DLD1 (cell line): ENCODE measurements around the gene DACT2.

Experiments used
- in situ Hi-C: cut with HindIII; loops from 2 replicates; pipeline ENCODE4 v1.10.0; 2017; ENCODE audit warnings: low sequenced_read_pairs

DACT2 gene

DNA sequence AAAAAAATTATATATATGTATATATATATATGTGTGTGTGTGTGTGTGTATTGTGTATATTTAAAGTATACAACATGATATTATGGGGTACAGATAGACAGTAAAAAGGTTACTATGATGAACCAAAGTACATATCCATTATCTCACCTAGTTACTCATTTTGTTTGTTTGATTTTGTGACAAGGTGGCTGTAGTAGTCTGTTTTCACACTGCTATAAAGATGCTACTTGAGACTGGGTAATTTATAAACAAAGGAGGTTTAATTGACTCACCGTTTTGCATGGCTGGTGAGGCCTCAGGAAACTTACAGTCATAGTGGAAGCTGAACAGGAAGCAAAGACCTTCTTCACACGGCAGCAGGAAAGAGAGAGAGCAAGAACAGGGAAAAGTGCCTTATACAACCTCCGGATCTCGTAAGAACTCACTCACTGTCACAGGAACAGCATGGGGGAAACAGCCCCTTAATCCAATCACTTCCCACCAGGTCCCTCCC, 30.2 kb upstream of the DACT2 start:
- in situ Hi-C loops, result no loop called here

DNA sequence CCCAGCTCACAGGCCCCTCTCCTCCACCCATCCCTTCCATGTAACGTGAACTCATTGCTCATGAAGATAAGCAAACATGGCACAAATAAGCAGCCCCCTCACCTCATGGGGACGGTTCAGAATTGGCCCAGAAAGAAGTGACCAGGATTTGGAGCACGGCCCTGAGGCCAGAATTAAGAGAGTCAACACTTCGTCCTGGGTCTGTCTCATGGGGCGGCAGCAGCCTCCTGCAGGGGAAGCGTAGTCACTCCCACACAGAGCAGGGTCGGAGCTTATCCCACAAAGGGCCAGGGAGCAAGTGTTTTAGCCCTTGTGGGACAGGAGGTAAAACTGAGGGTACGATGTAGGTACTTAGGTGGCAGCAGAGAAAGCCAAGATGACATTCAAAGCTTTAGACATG, 28.6 kb upstream of the DACT2 start:
- in situ Hi-C loops, result no loop called here

GRCh38 chr6:168347615-168348014, 28.0 kb upstream of the DACT2 start:
- in situ Hi-C loops, result no loop called here

- in situ Hi-C loops, result no loop called here
Measured at GRCh38 chr6:168347053-168347452, 27.5 kb upstream of the DACT2 start.

GRCh38 chr6:168345896-168346754, 26.5 kb upstream of the DACT2 start:
- in situ Hi-C loops, result no loop called here

GRCh38 chr6:168345266-168345665, 25.7 kb upstream of the DACT2 start:
- in situ Hi-C loops, result no loop called here

GRCh38 chr6:168344338-168344737, 24.8 kb upstream of the DACT2 start:
- in situ Hi-C loops, result no loop called here

GRCh38 chr6:168343239-168344150, 23.9 kb upstream of the DACT2 start:
- in situ Hi-C loops, result no loop called here

GRCh38 chr6:168342636-168343035, 23.1 kb upstream of the DACT2 start:
- in situ Hi-C loops, result no loop called here

DNA sequence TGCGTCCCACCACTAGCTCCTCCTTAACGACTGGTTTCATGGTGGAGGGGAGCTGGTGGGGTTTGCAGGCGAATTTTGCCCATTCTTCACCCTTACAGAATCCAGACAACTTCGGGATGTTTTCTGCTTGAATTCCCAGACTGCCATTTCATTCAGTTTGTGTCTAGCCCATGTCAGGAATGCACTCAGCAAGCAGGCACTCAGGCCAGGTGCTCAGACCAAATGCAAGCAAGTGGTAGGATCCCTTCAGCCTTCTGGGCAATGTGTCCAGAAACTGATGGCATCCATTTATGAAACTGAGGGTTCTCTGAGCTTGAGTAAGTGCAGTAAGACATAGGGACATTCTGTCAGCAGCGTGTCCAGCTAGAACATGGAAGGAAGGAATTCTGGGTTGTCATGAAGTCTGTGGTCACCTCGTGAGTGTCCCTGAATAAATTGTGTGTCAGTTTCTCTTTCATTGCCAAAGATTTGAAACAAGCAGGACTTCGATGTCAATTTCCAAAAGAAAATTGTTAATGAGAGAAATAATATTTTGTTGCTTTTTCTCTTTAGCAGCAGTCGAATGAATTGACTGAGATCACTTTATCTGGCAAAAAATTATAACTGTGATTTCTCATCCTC, 21.8 kb upstream of the DACT2 start:
- in situ Hi-C loops, result no loop called here

- in situ Hi-C loops, result no loop called here
Measured at GRCh38 chr6:168340819-168341218, 21.2 kb upstream of the DACT2 start.

DNA sequence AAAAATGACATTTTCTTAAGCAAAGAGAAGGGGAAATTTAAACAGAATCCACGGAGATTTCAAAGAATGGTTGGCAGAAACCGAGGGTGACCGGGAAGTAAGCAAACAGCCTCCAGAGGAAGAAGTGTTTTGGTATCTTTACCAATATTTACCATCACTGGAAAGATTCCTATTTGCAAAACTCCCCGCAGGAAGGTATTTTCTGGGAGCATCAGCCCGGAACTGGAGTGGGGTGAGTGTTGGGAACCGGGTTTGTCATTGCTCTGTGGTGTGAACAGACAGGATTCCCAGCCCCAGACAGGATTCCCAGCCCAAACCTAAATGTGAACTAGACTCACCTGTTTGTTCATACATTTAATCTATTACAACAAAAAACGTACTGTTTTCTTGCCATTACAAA, 19.2 kb upstream of the DACT2 start:
- in situ Hi-C loops, result no loop called here

DNA sequence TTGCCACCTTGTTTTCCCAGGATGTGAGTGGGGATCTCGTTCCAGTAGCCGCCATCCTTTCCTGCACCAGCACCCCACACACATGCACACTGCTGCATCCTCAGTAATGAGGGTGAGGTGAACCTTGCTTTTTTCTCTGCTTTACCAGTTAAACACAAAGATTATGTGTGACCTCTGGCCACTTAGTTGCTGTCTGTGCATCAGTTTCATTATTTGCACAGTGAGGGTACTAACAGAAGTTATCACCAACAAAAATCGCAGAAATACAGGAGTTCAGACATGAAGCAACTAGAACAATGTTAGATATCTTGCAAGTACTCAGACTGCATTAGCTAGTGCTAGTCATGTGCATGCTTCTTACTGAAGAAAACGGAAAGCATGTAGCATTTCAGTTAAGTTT, 17.4 kb upstream of the DACT2 start:
- in situ Hi-C loops, result no loop called here

DNA sequence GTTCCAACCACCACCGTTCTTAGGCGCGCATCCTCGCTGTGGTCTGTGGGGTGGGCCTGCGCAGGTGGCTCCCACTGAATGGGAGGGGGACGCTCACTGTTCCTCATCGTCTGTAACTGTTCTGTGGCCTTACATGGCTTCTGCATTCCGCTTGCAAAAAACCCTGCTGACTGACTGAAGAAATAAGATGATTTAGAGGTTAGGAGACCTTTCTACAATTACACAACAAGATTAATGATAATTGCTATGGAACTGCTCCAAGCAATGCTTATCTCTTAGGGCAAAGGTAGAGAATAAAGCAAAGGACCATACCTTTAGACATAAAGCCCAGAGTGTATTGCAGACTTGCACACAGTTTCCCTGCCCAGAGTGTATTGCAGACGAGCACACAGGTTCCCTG, 14.4 kb upstream of the DACT2 start:
- in situ Hi-C loops, result no loop called here

DNA sequence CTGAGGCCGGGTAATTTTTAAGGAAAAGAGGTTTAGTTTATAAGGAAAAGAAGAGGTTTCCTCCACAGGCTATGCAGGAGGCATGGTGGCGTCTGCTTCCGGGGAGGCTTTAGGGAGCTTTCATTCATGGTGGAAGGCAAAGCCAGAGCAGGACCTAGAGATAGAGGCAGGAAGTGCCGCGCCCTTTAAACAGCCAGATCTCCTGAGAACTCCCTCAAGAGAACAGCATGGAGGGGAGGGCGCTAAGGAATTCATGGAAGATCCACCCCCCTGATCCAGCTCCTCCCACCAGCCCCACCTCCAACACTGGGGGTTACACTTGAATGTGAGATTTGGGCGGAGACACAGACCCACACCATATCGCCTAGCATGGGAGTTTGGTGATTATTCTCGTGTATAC, 13.9 kb upstream of the DACT2 start:
- in situ Hi-C loops, result no loop called here

DNA sequence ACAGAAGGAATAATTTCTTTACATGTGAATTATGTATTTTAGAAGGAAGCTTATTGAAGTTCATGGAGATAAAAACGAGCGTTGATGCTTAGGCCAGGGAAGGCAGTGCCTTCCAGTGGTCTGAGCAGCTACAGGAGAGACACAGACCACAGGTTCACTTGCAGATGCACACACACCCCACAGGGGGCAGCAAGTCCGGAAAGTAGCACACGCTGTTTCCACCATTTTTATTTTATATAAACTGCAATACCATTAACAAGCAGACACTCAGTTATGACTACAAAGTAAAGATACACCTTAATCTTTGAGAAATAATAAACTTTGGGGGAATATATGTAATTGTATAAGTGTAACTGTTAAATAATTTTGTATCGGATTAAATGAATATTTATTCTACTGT, 13.5 kb upstream of the DACT2 start:
- in situ Hi-C loops, result no loop called here

- in situ Hi-C loops, result no loop called here
Measured at GRCh38 chr6:168332020-168332419, 12.4 kb upstream of the DACT2 start.

DNA sequence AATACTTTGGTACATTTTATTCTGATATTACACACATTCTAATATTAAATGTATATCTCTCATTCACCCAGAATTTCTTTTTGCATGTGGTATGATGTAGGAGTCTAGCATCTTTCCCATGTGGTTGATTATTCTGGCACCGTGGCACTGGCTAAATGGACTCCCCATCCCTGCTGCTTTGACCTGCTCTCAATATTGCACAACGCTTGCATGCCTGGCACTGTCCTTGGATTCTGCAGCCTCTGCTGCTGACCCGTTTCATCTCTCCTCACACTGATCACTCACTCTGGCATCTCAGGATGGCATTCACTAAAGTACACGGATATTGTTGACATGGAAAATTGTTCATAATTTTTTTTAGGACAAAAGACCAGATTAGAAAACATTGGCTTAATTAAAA, 11.5 kb upstream of the DACT2 start:
- in situ Hi-C loops, result no loop called here

- in situ Hi-C loops, result no loop called here
Measured at GRCh38 chr6:168330403-168330802, 10.8 kb upstream of the DACT2 start.

DNA sequence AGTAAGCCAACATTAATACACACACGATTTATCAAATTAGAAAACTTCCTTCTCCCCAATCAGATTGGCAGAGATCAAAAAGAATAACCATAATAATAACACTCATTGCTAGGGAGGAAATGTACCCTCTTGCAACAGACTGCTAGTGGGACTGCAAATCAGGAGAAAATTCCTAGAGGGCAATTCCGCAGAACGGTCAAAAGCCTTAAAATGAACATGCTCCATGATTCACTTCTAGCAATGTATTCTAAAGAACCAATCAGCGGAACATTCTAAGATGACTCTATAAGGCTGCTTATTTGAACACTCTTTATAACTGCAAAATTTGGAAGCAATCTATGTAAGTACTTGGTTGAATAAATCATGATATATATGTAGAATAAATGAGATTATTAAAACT, 8.5 kb upstream of the DACT2 start:
- in situ Hi-C loops, result no loop called here
